Lower lobe of right lung (tissue), 2 donors: ENCODE data around the gene INPP5K. TPM values are rescaled to one million over a fixed set of nuclear protein-coding genes. Genes with fewer than 3 reads are reported as not detected.

Experiments used
- ATAC-seq, 2 donors: fragments of 200-7000 bp; cut with Tn5 transposase; one replicate each; pipeline ENCODE4 v1.9.1; 2020 to 2022; ENCODE audit warnings: mild to moderate bottlenecking in 2 of 2, moderate library complexity in 2 of 2
- DNase-seq: peaks from one replicate; pipeline ENCODE4 v3.0.0-alpha.2; 2020
- H3K27ac ChIP-seq: fragments of 200-600 bp; one replicate; pipeline ENCODE4 v1.8.0; 2022
- H3K27me3 ChIP-seq: fragments of 200-600 bp; one replicate; pipeline ENCODE4 v1.8.0; 2022; ENCODE audit warnings: low read depth
- H3K36me3 ChIP-seq: fragments of 200-600 bp; one replicate; pipeline ENCODE4 v1.8.0; 2022; ENCODE audit warnings: mild to moderate bottlenecking
- H3K4me1 ChIP-seq: fragments of 200-600 bp; one replicate; pipeline ENCODE4 v1.8.0; 2022
- H3K4me3 ChIP-seq: fragments of 200-600 bp; one replicate; pipeline ENCODE4 v1.8.0; 2022; ENCODE audit warnings: mild to moderate bottlenecking
- H3K9me3 ChIP-seq: fragments of 200-600 bp; one replicate; pipeline ENCODE4 v1.8.0; 2022
- CTCF ChIP-seq: fragments of 200-600 bp; IDR thresholded peaks from one replicate; pipeline ENCODE4 v1.8.0; 2022; ENCODE audit warnings: antibody characterized with exemption, mild to moderate bottlenecking
- intact Hi-C: fragments of 100-400 bp; cut with DNase I; formaldehyde crosslinking; loops from one replicate; pipeline ENCODE4 v1.11.0; 2022
- total RNA-seq: library from RNA; stranded (reverse); fragmentation: NEBNext Ultra II Directional; extraction: Animal tissue kit (Norgen Biotek cat#: 25700); gene quantifications from one replicate; pipeline ENCODE4 v1.2.1, GENCODE V29; 2021
- donor health status: DM: no; HTN: yes; CAD: no; lungs with severe emphysema.

The INPP5K gene
- total RNA-seq, 1 donor from 2014 or later: 57.9 TPM

GRCh38 chr17:1553354-1554266, 37.2 kb upstream of the INPP5K start:
- Histone ChIP-seq H3K4me3 (no peak overlapping the region), H3K27ac (peak overlapping the region; percentile 12), H3K9me3 (no peaks in the 10 kb centered on the region), H3K4me1 (peaks cover 40% of the 10 kb centered on the region), H3K36me3 (peaks cover 61% of the 10 kb centered on the region), H3K27me3 (no peaks in the 10 kb centered on the region)
- peak; percentile 54 to 73 for ATAC-seq
- intact Hi-C loops: no loop called here
- DNase-seq: peak; percentile 41
- TF ChIP-seq CTCF: no peak

- Histone ChIP-seq H3K27me3 (no peaks in the 10 kb centered on the region), H3K9me3 (no peaks in the 10 kb centered on the region), H3K4me3 (no peak overlapping the region), H3K4me1 (peaks cover 40% of the 10 kb centered on the region), H3K27ac (no peak overlapping the region), H3K36me3 (peaks cover 68% of the 10 kb centered on the region)
- TF ChIP-seq CTCF: no peak
- intact Hi-C loops: no loop called here
- ATAC-seq (no peak), DNase-seq (peak; percentile 15)
These were observed 36.5 kb upstream of the INPP5K start for GRCh38 chr17:1552932-1553331.

- intact Hi-C loops: no loop called here
- H3K27ac ChIP-seq: no peak overlapping the region
- DNase-seq (no peak), ATAC-seq (no peak)
- H3K4me3 ChIP-seq: no peak overlapping the region
- TF ChIP-seq CTCF: no peak
- H3K9me3 ChIP-seq: no peaks in the 10 kb centered on the region
- peaks cover 80% of the 10 kb centered on the region for H3K36me3 ChIP-seq
- no peaks in the 10 kb centered on the region for H3K27me3 ChIP-seq
- H3K4me1 ChIP-seq: peaks cover 38% of the 10 kb centered on the region
These were observed 35.3 kb upstream of the INPP5K start for GRCh38 chr17:1551741-1552140.

- DNase-seq (no peak), ATAC-seq (no peak)
- intact Hi-C loops: no loop called here
- Histone ChIP-seq H3K4me1 (peaks cover under 1% of the 10 kb centered on the region), H3K36me3 (peaks cover 100% of the 10 kb centered on the region), H3K27me3 (no peaks in the 10 kb centered on the region), H3K9me3 (no peaks in the 10 kb centered on the region), H3K4me3 (no peak overlapping the region), H3K27ac (no peak overlapping the region)
- no peak for TF ChIP-seq CTCF
These were observed 31.6 kb upstream of the INPP5K start for GRCh38 chr17:1548032-1548431.

GRCh38 chr17:1546292-1546922, 30.0 kb upstream of the INPP5K start:
- H3K27ac ChIP-seq: no peak overlapping the region
- no peaks in the 10 kb centered on the region for H3K4me1 ChIP-seq
- ATAC-seq: no peak
- H3K27me3 ChIP-seq: no peaks in the 10 kb centered on the region
- H3K9me3 ChIP-seq: no peaks in the 10 kb centered on the region
- intact Hi-C loops: no loop called here
- H3K4me3 ChIP-seq: no peak overlapping the region
- no peak for DNase-seq
- no peak for TF ChIP-seq CTCF
- peaks cover 100% of the 10 kb centered on the region for H3K36me3 ChIP-seq
